Measurements from ENCODE around the gene MRNIP. TPM values are rescaled to one million over a fixed set of nuclear protein-coding genes. Genes with fewer than 3 reads are reported as not detected.

Gene MRNIP, protein sequence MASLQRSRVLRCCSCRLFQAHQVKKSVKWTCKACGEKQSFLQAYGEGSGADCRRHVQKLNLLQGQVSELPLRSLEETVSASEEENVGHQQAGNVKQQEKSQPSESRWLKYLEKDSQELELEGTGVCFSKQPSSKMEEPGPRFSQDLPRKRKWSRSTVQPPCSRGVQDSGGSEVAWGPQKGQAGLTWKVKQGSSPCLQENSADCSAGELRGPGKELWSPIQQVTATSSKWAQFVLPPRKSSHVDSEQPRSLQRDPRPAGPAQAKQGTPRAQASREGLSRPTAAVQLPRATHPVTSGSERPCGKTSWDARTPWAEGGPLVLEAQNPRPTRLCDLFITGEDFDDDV
- total RNA-seq = 18.7 and 21.0 TPM in 2 replicates

DNA sequence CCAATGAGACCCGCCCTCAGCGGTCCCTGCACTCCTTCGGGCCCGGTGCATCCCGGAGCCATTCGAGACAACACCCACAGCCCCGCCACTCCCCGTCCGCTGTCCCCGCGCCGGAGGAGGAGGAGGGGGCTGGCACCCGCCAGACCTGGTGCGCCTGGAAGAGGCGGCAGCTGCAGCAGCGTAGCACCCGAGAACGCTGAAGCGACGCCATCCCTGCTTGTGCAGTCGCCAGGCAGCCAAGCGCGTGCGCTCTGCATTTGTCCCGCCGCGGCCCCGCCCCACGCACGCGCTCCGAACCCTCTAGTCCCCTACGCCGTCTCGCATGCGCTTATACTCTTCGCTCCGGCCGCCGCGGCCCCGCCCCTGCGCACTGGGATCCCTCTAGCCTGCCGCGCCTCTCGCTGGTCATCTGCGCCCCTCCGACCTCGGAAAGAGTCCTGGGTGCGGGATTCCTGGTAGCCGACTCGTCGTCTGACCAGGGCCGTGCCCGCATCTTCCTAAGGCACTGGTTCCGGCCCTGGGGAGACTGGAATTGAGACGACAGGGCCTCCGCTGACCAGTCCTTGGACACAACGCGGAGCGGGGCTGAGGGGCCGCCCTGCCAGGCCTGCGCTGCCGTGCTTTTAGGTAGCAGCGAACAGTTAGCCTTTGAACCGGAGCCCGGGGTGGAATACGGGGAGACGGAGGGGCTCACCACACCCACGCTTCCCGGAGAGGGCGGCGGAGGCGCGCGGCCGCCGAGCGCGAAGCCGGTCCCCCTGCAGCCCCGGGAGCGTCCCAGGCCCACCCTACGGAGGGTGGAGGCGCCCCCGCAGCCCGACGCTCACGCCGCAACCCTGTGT, at the start of gene MRNIP:
Gene MRNIP, minus strand, starts transcription at position 232 of the 842 bp plus-strand sequence. Its CDS starts 21 bp downstream, at position 211.
- intact Hi-C loops (cut with micrococcal nuclease) = loop anchor here (1.0 to 2.0 kb wide), 5 partner anchors 23 to 96 kb away; partner anchors contain the start of genes SQSTM1 and TBC1D9B

DNA sequence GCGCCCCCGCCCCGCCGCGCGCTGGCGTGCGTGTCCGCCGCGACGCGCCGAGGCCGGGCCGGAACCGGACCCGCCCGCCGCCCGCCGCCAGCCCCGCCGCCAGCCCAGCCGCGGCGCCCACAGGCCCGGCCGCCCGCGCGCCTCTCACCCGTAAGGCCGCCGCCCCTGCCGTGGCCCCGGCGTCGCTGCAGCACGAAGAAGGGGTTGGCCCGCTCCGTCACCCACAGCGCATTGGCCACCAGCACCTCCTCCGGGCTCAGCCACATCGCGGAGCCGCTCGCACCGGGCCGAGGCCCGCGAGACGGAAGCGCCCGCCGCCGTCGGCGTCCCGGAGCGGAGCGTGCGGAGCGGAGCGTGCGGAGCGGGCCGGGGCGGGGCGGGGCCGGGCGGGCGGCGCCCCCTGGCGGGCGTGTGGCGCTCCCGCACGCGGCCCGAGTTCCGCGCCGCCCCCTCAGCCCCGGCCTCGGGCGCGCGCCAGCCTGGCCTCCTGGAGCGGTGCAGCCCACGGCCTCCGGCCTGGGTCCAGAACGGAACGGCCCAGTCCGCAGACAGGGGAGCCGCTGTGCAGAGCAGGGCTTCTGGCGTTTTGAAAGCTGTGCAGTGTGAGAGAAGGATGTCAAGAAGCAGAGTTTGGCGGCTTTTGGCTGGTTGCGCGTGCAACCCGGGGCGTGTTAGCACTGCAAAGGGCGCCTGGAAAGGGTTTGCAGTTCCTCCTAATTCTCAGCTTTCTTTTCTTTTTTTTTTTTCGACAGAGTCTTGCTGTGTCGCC, 49.1 kb upstream of the MRNIP start, which contains the start of gene TBC1D9B:
Gene TBC1D9B, minus strand, starts transcription at position 342 of the 769 bp plus-strand sequence. Its CDS starts 76 bp downstream, at position 266.
- intact Hi-C loops (cut with micrococcal nuclease) = loop anchor here (2.0 to 5.0 kb wide), 5 partner anchors 49 to 230 kb away; partner anchors contain the start of genes MRNIP and RNF130

DNA sequence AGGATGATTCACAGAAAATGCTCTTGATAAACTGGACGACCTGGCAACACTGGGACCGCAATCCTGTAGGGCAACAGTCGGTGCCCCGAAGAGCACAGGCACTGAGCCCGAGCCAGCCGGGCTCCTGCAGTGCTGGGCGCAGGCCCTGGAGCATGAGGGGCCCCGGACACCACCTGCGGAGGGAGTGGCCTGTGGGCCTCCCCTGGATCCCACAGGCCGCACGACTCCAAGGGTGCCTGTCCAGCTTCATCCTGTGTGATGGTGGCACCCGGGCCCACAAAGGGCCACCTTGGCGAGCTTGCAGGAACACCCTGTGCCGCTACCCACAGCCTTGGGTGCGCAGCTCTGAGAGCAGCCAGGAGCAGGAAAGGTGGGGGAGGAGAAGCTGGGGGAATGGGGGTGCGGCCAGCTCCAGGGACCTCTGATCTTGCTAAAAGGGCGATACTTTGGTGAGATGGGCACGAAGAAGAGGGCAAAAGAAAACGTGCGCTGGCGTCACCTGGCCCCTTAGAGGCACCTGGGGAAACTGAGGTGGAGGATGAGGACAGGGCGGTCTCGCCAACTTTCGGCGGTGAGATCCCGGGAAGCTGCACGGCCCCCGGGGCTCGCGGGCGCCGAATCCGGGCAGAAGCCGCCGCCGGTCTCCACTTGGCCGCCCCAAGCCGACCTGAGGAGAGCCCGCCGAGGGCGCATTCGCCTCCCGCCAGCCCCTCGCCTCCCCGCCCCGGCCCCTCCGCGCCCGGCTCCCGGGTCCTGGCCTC, 48.4 kb upstream of the MRNIP start:
- intact Hi-C loops (cut with micrococcal nuclease) = loop anchor here (2.0 to 5.0 kb wide), 4 partner anchors 48 to 230 kb away; partner anchors contain the start of genes MRNIP and RNF130

DNA sequence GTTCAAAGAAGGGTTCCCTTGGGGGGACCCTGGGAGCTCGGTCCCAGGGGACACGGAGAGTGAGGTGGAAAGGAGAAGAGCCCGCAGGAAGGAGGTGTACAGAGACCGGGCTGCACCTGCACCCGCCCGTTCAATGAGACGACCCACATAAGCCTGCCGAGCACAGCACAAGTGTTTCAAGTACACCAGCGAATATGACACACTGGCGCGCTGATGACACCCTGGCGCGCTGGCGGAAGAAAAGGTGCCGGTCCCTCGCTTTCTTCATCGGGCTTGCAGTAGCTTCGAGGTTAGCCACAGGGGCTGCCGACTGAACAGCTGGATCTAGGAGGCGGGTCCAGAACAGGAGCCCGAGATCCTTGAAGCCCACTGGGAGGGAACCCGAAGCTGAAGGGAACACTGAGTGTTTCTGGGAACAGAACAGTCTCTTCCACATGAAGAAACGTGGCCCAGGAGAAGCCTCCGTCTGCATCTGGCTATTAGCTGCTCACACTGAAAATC, 47.7 kb upstream of the MRNIP start:
- intact Hi-C loops (cut with micrococcal nuclease) = loop anchor here (2.0 to 5.0 kb wide), 4 partner anchors 48 to 229 kb away; partner anchors contain the start of genes MRNIP and RNF130

DNA sequence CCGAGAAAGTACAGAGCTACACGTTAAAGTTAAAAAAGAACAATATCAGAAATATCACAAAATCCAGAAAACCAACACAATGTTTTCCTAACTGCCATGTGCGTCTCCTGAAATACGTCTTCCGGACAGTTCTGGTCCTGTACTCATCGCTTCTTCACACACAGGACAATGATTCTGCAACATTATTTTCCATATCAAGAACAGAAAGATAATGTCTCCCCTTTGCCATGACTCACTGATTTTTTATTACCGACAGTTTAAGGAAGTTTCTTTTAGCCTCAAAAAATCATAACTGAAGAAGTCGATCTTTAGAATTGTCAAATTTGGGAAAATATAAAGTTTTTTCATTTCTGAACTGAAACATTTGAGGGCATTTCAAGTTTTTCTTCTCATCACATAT, 46.5 kb upstream of the MRNIP start:
- intact Hi-C loops (cut with micrococcal nuclease) = loop anchor here (5.0 kb wide), 3 partner anchors 143 to 228 kb away; partner anchors contain the start of gene RNF130

DNA sequence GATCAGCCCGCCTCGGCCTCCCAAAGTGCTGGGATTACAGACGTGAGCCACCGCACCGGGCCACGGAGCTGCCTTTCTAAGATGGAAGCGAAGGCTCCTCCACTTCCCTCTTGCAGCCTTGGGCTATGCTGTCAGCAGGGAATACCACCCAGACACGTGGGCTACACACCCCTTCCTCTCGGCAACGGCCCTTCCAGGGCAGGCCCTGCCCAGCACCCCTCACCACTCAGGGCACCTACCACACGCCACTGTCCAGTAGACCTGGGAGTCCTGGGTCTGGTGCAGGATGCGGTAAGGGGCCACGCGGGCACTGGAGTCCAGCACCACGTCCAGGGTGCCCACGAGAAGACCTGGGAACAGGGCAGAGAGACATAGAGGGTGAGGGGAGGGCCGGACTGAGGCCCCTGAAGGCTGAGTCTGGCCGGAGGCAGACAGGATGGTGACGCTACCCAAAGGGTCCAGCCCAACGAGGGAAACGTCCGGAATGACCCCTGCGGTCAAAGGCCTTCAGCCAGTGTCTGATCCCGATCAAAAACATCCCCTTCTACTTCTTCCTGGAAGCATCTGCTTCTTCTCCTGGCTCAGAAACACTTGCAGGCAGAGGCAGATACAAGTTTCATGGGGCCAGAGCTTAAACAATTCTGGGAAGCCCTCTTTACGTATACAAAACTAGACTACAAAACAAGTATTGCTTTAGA, 46.0 kb upstream of the MRNIP start:
- intact Hi-C loops (cut with micrococcal nuclease) = loop anchor here (5.0 kb wide), 3 partner anchors 142 to 227 kb away; partner anchors contain the start of gene RNF130

DNA sequence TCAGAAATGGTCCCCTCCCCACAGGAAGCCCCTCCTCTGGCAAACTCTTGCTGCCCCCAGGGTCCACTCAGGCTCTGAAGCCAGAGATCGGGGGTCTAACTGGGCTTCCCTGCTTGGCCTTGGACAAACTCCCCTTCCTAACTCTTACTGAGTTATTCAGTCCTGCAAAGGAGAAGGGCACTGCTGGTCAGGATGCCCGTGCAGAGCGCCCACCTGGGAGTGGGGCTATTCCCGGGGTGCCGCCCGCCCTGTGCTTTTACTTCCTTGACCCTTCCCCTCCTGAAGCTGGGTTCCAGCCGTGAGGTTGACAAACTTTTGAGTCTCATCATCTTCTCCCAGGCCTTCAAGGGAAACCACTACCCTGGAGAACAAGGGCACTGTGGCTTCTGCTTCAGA, 44.1 kb upstream of the MRNIP start:
- intact Hi-C loops (cut with micrococcal nuclease) = no loop called here

DNA sequence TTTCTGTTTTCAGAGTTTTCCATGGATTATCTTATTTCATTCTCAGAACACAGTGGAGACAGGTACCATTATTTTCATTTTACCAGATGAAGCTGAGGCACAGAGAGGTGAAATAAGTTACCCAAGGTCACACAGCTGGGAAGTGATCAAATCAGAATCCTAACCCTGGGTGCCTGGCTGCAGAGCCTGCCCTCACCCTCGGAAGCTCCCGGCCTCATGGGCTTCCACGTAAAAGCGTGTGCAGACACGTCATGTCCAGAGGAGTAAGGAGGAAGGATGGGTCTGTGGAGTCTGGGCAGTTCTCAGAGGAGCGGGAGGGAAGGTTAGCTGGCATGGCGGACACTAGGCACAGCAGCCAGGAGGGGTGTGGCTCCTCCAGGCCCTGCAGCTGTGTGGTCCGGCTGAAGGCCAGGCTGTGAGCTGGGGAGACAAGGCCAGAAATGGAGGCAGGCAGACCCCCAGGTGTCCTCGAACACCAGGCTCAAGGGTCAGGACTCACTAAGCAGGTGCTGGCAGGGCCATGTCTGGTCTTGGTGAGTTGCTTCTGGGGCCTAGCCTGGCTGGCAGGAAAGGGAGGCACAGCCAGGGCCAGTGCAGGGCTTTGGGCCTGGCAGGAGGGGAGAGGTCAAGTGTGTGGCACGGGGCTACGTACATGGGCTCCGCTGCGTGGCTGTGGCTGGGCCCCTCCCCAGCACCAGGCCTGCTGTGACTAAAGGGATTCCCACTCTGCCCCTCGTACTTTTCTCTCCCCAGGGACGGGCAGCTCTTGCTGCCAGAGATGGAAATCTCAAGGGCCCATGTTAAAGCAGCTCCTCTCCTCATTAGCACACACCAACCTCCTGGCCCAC, 43.5 kb upstream of the MRNIP start:
- intact Hi-C loops (cut with micrococcal nuclease) = no loop called here

DNA sequence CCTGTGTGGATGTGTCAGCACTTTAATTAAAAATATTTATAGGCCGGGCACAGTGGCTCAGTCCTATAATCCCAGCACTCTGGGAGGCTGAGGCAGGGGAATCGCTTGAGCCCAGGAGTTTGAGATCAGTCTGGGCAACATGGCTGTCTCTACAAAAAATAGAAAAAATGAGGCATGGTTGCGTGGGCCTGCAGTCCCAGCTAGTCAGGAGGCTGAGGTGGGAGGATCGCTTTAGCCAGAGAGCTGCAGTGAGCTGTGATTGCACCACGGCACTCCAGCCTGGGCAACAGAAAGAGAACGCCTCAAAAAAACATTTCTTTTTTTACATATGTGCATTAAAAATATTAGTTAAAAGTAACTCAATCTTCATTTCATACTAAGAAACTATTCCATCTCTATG, 42.8 kb upstream of the MRNIP start:
- intact Hi-C loops (cut with micrococcal nuclease) = no loop called here

DNA sequence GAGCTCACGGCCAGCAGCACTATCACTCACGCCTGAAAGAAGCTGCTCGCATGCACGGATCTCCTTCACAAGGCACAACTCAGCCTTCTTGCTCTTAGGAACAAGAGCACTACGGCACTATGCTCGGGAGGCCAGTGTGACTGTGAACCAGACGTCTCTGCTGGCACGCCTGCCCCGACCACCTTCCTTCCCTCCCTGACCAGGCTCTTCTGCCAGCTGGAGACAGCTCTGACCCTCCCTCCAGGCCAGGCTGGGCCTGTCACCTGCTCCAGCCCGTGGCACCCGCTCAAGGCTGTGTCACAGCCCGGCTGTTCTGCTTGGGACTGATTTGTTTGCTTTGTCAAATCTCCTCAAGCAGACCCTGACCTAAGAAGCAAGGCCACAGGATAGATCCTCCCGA, 42.1 kb upstream of the MRNIP start:
- intact Hi-C loops (cut with micrococcal nuclease) = no loop called here

DNA sequence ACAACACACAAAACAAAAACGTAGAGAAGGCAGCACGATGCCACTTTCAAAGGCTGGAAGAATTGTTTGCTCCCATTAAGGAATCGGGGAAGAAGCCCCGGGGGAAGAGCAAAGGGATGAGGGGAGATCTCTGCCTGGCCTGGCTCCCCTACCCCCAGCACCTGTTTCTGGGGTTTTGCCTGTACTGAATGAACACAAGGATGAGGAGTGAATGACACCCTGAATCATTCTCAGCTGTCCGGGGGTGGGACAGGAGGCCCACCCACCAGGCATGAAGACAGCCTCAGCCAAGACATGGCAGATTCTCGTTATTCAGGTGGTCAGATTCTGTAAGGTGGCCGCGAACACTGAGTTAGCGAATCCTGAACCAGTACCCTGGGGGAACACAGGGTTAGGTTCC, 41.6 kb upstream of the MRNIP start:
- intact Hi-C loops (cut with micrococcal nuclease) = no loop called here

DNA sequence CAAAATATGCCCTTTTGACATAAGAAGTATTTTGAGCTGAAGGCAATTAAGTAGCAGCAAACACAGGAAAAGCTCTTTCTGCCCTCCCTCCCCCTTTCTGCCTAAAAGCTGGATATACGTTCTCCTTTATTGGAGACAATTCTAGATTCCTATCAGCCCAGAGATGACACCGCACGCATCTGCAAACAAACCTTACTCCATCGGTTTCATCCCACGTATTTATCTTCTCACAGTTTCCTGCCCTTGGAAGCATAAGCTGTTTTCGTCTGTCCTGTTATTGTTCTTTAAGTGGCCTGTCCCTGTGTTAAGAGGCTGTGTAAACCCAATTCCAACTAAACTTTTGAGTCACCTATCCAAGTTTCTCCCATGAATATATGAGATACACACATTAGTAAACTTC, 37.2 kb upstream of the MRNIP start:
- intact Hi-C loops (cut with micrococcal nuclease) = no loop called here

DNA sequence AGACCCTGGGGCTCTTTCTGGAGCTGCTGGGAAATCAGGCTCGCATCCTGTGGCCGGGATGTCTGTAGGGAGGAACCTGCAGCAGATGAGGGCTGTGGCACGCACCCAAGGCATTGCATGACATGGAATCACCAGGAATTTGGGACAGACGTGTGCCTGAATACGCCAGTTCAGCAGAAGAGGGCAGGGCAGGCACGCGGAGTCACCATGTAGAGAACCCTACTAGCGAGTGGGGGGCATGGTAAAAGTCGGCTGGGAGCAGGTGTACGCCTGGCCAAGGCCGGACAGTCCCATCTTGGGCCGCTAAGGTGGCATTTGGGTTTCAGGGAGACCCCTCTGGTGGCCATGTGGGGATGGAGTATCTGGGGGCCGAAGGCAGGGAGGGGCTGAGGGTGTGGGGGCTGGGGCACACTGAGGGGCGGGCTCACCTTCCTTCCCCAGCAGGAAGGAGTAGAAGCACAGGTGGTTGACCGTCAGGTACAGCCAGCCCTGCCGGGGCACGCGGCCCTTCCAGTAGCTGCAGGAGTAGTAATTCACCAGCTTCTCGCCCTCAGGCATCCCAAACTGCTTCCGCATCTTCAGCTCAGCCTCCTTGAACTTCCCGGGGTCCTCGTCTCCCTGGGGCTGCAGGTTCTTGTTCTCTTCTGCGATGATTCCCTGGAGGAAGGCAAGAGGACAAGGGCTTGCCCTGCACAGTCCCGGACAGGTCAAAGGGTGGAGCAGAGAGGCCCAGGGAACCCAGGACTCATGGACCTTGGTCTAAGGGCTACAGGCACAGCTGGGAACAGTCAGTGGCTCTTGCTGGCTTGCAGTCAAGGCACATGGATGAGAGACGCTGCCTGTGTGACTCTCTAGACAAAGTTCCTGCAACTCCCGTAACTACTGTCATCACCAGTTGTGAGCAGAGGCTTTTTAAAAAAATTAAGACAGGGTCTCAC, 35.6 kb upstream of the MRNIP start:
- intact Hi-C loops (cut with micrococcal nuclease) = no loop called here

DNA sequence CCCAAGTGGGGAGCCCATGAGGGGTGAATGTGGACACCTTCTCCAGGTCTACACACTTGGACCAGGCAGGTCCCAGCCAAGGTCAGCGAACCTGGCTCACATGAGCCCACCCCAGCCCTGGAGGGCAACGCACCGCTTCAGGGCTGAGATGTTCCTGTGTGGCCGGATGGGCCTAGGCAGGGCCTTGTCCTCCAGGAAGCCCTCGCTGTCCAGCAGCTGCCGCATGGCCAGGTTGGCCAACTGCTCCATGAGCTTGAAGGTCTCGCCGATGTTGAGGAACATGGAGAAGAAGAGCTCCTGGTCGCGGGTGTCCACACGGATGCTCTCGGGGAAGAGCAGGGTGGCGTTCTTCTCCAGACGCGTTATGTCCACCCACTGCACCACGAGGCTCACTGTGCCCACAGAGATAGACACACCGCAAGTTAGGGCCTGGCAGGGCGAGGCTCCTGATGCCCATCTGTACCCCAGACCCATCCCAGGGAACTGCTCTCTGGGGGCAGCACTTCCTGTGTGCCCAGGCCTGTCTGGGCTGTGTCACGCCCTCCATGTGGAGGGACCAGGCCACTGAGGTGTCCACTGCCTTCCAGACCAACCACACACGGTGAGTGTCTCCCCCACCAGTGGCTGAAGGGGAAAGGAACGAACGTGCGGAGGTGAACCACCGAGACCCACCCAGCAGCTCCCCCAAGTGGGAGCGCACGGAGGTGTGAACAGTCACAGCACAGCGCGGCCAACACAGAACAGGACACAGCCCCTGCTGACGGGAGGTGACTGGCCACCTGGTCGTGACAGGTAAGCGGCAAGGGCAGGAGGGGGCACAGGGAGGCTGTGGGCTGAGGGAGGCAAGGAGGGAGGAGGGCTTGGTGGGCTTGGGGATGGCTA, 34.7 kb upstream of the MRNIP start:
- intact Hi-C loops (cut with micrococcal nuclease) = no loop called here

DNA sequence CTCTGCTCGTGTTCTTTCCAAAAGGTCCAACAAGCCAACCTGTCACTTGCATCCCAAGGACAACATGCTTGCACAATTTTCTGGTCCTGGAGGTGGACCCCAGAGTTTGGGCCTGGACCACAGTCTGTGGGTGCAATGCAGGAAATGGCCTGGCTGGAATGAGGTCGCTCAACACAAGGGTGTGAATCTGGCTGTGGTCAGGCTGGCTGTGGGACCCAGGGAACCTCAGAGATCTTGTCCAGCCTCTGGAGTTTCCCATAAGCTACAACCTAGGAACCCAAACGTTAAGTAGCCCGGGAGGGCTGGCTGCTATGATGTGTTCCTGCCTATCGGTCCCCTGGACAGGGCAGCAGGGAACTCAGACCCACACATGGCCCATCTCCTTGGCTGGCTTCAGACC, 33.6 kb upstream of the MRNIP start:
- intact Hi-C loops (cut with micrococcal nuclease) = no loop called here

All from T-helper 2 cell treated with Interferon-gamma antibody and Interleukin-4, amounts not matched to agents 100 ng/mL and 5 ng/mL, for 36 hours (primary cell).